Adipose tissue (tissue), 3 donors: ENCODE results near the gene PTEN. TPM values are rescaled to one million over a fixed set of nuclear protein-coding genes. Genes with fewer than 3 reads are reported as not detected.
"Not testable (repeated sequence)": the region's sequence is repeated elsewhere in the genome, so short reads cannot be mapped to it uniquely, and the experiment has no call there.

Experiments used
- H3K27ac ChIP-seq: one replicate; pipeline ENCODE4 v1.5.1; 2013; ENCODE audit warnings: low read depth, low read length
- WGBS, 3 donors: extraction: QIAGEN DNeasy Blood & Tissue Kit; methylation state at CpG; one replicate each; pipeline ENCODE4 v1.1.7; 2013; 5-methylcytosine and 5-hydroxymethylcytosine counted together
- polyA plus RNA-seq, 3 donors: library from polyadenylated mRNA; stranded (reverse); fragments of 200-250 nt; gene quantifications; one replicate each; pipeline ENCODE4 v1.2.3, GENCODE V29; 2013
- donor health status: healthy with polysubstance abuse.
- donor health status: Bipolar disorder and iron deficiency.
- donor health status: healthy.

Gene PTEN
- polyA plus RNA-seq, 3 donors, result 18.1 to 106 (median 46.5) TPM

DNA sequence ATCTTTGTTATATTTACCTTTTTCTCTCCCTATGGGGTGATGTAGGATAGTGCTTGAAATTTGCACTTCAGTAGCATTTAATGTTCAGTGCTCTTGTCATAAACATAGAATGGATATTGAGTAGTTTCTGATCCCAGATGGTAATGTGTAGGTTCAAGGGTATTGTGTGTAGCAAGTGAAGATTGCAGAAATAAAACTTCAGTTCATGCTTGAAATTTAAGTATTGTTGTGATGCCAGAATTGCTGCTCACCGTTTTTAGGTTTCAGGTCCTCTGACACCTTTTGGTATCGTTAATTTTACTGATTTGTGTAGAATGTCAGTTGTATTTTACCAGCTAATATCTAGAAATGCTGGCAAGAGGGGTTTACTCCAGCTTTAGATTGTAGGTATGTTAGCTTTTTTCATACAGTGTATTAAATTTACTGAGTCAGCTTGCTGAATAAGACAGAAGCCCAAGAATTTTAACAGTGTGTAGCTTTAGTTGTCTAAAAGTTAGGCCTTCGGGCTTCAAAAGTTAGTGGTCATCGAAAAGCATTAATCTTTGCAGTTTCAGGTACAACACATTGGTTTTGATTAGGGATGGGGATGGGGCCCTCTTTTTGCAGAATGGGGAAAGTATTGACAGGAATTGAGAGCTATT is 1.9 kb downstream of the PTEN start:
- WGBS, 3 donors, result 0 to 1% (median 0%) methylated on average over 4 of the region's 4 CpGs
- no peak overlapping the region for H3K27ac ChIP-seq

DNA sequence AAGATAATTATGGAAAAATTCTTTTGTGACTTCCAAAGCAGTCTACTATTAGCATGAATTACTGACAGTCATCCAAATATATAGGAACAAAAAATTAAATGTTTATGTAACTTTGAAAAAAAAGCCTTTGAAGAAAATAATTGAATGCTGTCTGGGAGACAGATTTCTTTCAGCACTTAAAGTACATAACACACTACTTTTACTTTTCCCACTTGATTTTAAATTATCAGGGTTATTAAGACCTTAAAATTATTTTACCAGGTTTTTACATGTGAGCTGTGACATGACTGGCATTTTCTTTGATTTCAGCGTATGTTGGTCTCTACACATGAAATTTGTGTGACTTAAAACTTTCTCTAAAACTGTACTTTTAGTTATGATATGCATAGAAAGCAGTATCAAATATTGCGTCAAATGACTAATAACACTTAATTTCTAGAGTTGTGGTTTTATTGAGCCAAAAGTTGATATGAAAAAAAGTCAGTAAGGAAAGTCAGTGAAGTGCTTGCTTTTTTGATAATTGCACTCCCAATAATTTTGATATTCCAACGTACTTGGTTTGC is 3.1 kb downstream of the PTEN start:
- WGBS, 3 donors, result 1 to 4% (median 3%) methylated on average over 3 of the region's 3 CpGs
- H3K27ac ChIP-seq, result no peak overlapping the region

DNA sequence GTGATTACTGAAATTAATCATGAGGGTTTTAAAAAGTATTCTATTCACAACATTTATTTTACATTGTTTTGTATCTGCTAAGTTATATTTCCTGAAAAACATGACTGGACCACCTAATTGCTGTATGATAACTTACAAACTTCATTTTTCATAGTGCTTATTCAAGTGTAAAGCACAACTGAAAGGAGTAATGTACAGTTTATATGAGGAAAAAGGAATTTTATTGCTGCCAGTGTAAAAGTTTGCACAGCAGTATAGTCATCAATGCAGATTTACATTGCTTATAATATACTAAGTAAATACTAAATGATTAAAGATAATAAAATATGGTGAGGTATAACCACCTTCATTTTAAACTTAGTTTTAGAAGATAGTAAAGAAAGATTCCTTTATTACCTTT is 4.0 kb downstream of the PTEN start:
- no peak overlapping the region for H3K27ac ChIP-seq

DNA sequence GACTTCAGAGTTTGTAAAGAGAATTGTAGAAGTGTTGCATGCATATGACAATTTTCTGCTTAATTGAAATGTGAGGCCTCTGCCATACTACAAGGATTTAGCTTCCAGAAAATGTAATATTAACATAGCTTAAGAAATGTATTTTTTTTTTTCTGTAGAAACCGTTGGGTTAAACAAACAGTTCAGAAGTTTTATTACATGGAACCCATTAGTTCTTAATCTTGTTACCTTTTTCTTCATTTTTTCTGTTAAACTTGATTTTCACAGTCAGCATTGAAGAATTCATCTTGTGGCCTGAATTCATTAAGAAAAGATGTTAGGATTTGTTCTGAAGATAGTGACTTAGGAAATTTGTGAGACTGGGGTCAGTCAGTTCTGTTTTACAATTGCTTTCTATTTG is 4.9 kb downstream of the PTEN start:
- 6 to 28% (median 12%) methylated on average over 1 of the region's 1 CpG for WGBS, 3 donors
- no peak overlapping the region for H3K27ac ChIP-seq

DNA sequence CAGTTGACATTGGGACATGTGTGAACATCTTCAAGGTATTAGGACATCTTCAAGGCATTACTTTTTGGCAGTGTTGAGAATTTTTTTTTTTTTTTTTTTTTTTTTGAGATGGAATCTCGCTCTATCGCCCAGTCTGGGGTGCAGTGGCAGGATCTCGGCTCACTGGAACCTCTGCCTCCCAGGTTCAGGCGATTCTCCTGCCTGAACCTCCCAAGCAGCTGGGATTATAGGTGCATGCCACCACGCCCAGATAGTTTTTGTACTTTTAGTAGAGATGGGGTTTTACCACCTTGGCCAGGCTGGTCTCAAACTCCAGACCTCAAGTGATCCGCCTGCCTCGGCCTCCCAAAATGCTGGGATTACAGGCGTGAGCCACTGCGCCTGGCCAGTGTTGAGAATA is 5.7 kb downstream of the PTEN start:
- 69 to 85% (median 78%) methylated on average over 9 of the region's 9 CpGs for WGBS, 3 donors
- not testable (repeated sequence) for H3K27ac ChIP-seq

DNA sequence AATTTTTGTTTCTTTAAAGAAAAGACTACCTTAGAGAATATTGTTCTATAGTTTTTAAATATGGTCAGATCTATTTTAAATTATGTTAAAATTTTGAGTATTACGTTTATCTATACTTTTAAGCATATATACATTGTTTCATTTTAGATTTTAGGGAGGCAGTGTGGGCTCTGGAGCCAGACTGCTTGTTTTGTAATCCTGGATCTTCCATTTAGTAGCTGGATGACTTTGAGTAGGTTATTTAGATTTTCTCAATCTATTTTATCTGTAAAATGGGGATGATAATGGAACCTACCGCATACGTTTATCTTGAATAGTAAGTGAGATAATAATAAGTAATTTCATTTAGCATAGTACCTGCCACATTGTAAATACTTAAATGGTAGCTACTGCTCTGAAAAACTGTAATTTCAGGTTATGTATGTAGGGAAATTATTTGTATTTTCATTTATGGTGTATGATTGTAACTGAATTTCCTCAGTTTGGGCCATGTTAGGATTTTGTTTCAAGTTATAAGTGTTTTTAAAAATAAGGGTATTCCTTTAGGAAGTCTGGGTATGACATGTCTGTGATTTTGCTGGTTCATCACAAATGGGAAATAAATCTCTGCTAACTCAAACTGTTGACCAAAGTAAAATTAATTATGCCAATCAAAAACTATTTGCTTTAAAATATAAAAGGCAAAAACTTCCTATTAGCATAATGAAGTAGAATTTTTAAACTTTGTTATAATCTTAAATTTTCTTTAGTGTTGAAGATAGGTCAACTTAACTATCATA is 6.5 kb downstream of the PTEN start:
- no peak overlapping the region for H3K27ac ChIP-seq
- 58 to 76% (median 70%) methylated on average over 3 of the region's 3 CpGs for WGBS, 3 donors

DNA sequence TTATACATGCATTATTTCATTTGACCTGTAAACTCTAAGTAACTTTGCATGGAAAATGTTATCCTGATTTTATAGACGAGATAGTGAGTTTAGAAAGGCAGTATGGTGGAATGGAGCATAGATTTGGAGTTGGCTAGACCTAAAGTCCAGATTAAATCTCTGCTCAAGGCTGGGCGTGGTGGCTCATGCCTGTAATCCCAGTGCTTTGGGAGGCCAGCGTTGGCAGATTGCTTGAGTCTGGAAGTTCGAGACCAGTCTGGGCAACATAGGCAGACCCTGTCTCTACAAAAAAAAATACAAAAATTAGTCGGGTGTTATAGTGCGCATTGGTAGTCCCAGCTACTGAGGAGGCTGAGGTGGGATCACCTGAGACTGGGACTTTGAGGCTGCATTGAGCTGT is 9.4 kb downstream of the PTEN start:
- 93 to 95% (median 93%) methylated on average over 6 of the region's 6 CpGs for WGBS, 3 donors
- no peak overlapping the region for H3K27ac ChIP-seq

DNA sequence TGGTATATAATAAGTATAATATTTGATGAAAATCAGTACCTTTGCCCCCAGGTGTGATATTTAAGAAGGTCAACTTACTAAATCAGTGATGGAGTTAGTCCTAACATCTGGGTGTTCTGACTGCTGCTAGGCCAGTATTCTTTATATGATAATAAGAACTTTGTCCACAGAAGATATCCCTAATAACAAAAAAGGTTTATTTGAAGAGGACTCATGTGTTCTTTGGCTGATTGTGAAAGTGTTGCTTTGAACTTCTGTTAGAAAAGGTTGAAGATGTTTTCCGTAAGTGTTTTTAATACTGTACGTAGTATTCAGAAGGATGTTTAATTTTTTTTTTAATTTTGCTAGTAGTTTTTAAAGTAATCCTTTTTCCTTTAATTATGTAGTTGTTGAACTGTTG is 10.2 kb downstream of the PTEN start:
- no peak overlapping the region for H3K27ac ChIP-seq
- WGBS, 3 donors, result 61 to 81% (median 78%) methylated on average over 2 of the region's 2 CpGs

DNA sequence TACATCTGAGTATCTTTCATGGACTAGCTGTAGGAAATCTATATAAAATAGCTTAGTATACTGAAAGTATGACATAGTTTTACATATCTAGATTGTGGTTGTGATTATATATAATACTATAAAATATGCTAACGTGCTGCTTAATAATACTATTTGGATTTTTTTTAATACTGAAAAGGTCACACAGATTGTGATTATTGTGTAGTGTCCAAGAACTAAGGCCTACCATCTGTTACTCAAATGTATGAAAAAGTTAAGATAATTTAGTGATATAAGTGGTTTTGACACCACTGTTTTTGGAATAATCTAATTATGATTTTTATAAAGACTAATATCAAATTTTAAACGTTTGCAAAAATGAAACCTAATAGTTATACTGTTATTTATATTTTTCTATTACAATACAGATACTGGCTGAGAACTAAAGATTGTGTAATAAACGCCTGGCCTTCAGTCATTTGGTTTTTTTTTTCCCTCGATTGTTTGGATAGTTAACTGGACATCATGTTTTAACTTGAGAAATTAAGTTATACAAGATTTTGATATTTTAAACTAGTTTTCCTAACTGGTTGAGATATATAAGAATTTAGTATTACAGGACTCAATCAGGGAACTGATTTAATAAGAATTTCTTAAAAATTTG is 12.6 kb downstream of the PTEN start:
- no peak overlapping the region for H3K27ac ChIP-seq
- WGBS, 3 donors, result 20 to 36% (median 35%) methylated on average over 4 of the region's 4 CpGs

DNA sequence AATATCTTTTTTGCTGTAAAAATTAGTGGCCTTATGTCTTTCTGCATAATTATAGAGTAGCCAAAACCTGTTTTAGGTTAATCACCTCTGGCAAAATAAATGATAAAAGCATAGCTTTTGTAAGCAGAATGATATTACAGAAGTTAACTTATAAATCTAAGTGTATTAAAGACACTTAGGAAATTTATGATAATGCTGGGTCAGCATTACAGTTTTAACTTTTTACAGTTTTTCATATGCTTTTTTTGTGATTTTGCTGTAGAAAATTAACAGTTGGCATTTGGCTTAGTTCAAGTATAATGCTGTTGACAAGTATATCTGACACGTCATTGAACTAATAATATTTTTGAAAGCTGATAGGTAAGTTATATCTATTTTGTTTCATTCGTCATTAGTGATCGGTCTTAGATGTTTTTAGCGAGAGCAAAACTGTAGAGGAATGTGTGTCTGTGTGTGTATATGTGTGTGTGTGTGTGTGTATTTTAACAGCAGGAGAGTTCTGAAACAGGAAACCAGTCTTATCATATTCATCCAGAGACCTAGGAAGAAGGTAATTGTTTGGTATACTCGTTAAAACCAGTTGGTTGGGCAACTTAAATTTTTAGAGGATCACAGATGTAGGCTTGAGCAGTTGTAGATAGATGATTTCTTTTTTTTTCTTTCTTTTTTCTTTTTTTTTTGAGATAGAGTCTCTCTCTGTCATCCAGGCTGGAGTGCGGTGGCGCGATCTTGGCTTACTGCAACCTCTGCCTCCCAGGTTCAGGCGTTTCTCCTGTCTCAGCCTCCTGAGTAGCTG is 15.4 kb downstream of the PTEN start:
- WGBS, 3 donors, result 54 to 63% (median 60%) methylated on average over 9 of the region's 9 CpGs
- H3K27ac ChIP-seq, result no peak overlapping the region

DNA sequence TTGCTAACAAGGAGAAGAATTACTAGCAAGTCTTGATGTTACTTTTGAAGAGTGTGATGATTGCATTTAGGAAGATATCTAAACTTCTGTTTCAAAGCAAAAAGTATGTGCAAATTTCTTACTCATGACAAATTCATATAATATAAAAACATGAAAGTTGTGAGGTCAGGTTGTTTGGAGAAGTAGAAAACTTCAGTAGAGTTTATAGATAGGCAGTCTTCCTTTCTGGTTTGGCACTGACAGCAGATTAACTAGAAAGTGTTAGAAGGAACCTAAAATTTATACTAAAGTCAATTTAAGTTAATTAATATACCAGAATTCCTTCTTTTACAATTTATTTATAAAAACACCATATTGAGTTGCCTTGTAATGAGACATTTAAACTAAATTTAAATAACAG is 16.9 kb downstream of the PTEN start:
- H3K27ac ChIP-seq, result no peak overlapping the region

DNA sequence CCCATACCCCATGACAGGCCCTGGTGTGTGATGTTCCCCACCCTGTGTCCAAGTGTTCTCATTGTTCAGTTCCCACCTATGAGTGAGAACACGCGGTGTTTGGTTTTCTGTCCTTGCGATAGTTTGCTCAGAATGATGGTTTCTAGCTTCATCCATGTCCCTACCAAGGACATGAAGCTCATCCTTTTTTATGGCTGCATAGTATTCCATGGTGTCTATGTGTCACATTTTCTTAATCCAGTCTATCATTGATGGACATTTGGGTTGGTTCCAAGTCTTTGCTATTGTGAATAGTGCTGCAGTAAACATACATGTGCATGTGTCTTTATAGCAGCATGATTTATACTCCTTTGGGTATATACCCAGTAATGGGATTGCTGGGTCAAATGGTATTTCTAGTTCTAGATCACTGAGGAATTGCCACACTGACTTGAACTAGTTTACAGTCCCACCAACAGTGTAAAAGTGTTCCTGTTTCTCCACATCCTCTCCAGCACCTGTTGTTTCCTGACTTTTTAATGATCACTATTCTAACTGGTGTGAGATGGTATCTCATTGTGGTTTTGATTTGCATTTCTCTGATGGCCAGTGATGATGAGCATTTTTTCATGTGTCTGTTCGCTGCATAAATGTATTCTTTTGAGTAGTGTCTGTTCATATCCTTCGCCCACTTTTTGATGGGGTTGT is 18.1 kb downstream of the PTEN start:
- 96 to 99% (median 99%) methylated on average over 5 of the region's 5 CpGs for WGBS, 3 donors
- not testable (repeated sequence) for H3K27ac ChIP-seq

DNA sequence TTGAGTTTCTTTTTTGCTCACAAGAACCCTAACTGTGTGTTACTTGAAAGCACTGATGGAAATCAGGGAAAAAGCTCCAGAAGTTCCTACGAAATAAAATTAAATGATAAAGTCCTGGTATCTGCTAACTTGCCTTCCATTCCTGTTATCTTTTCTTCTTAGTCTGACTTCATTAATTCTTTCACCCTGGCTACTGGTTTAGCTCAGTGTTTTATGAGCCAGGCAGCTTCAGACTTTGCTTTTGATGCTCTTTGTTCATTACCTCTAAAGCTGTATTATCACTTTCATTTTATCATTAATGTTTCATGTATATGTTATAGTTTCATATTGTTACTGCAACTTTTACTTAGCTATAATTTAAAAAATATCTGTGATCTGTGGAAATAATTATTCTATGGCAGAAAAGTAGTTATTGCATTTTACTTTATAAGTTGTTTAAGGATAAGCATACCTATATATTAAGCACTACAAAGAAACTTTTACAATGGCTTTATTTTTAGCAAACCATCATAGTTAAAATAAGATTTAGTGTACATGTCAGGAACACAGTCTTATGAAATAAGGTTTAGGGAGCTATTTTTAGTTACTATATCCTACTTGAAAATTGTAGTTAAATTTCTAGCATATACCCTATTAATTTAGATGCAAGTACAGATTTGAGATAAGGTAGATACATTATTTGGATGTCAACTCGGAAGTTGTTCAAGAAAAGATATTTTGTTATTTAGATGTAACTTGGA is 19.3 kb downstream of the PTEN start:
- 74 to 87% (median 78%) methylated on average over 2 of the region's 2 CpGs for WGBS, 3 donors
- no peak overlapping the region for H3K27ac ChIP-seq

DNA sequence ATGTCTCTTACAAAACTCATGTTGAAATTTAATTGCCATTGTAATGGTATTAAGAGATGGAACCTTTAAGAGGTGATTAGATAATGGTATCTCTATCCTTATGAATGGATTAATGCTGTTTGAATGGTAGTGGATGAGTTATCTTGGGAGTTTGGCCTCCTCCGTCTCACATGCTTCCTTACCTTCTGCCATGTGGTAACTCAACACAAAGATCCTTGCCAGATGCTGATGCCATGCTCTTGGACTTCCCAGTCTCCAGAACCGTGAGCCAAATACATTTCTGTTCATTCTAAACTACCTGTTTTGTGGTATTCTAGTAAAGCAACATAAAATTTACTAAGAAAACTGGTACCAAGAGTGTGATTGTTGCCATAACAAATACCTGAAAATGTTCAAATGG is 23.2 kb downstream of the PTEN start:
- 98 to 100% (median 98%) methylated on average over 2 of the region's 2 CpGs for WGBS, 3 donors
- H3K27ac ChIP-seq, result no peak overlapping the region

DNA sequence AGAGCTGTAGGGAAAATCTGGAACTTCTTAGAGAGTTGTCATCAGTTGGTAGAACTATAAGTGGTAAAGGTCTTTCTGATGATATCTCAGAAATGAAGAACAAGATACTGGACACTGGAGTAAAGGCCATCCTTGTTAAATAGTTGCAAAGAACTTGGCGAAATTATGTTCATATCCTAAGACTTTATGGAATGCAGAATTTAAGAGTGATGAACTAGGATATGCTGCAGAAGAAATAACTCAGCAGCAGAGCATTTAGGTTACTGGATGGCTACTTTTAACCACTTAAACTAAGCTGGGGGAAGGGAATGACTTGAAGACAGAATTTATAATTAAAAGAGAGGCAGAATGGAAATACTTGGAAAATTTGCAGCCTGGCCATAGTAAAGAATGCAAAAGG is 23.7 kb downstream of the PTEN start:
- H3K27ac ChIP-seq, result no peak overlapping the region
- 97 to 100% (median 97%) methylated on average over 1 of the region's 1 CpG for WGBS, 3 donors

DNA sequence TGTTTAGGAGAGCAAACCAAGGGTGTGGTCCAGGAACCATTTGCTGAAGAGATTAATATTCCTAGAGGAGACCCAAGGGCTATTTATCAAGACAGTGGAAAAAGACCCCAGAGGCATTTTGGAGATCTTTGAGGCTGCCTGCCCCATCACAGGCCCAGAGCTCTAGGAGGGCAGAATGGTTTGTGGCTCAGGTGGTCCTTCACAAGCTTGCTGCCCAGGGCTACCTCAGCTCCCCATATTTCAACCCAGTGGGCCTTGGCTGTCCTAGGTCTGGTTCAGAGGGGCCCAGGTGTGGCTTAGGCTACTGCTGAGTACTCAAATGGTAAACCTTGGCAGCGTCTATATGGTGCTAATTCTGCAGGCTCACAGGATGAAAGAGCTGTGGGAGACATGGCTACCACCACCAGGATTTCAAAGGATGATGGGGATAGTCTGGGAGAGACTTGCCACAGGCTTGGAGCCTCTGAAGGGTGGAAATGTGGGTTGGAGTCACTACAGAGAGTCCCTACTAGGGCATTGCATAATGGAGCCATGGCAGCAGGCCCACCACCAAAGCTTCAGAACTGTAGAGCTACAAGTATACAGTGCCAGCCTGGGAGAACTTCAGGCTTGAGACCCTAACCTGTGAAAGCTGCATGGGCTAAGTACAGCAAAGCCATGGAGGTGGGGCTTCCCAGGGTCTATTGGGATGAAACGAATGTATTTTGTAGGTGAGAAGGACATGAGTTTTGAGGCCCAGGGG is 24.3 kb downstream of the PTEN start:
- no peak overlapping the region for H3K27ac ChIP-seq
- WGBS, 3 donors, result 88 to 93% (median 91%) methylated on average over 2 of the region's 2 CpGs

DNA sequence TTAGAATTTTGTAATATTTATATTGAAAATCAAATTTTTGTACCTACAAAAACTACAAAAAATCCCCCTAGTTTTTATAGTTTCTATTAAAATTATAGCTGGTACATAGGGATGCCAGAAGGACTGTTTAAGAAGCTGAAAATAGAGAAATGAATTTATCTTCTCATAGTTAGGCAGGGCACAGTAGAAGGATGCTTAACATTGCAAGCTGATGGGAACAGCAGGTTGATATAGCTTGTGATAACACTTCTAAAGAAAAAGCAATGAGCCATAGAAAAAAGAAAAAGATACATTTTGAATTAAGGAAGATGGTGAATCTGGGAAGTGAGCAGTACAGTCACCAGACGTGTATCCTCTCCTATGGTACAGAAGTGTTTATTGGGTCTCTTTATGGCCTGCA is 32.0 kb downstream of the PTEN start:
- 68 to 91% (median 77%) methylated on average over 1 of the region's 1 CpG for WGBS, 3 donors
- H3K27ac ChIP-seq, result no peak overlapping the region
